Right lobe of liver (tissue), 6 donors: ENCODE measurements around the gene OR56A3. TPM values are rescaled to one million over a fixed set of nuclear protein-coding genes. Genes with fewer than 3 reads are reported as not detected.

Experiments
- ATAC-seq, 4 donors: fragments of 200-7000 bp; cut with Tn5 transposase; one replicate each; pipeline ENCODE4 v1.9.1; 2020; ENCODE audit warnings: mild to moderate bottlenecking in 4 of 4, moderate library complexity in 4 of 4
- DNase-seq, 3 donors: peaks; one replicate each; pipeline ENCODE4 v3.0.0-alpha.2; 2020
- H3K27ac ChIP-seq, 3 donors: fragments of 200-600 bp; one replicate each; pipeline ENCODE4 v1.8.0; 2022
- H3K27me3 ChIP-seq, 2 donors: fragments of 200-600 bp; one replicate each; pipeline ENCODE4 v1.8.0; 2022
- H3K36me3 ChIP-seq, 4 donors: fragments of 200-600 bp; sonication (generic) in 1 of 4; one replicate each; pipeline versions ENCODE4 v1.5.1 to v1.8.0; 2017 to 2022; ENCODE audit warnings: control low read depth in 1 of 4
- H3K4me1 ChIP-seq, 4 donors: fragments of 200-600 bp; sonication (generic) in 1 of 4; one replicate each; pipeline versions ENCODE4 v1.5.1 to v1.8.0; 2017 to 2022; ENCODE audit warnings: control low read depth in 1 of 4
- H3K4me3 ChIP-seq, 3 donors: fragments of 200-600 bp; one replicate each; pipeline ENCODE4 v1.8.0; 2022
- H3K9me3 ChIP-seq, 4 donors: fragments of 200-600 bp; sonication (generic) in 1 of 4; one replicate each; pipeline versions ENCODE4 v1.5.1 to v1.8.0; 2017 to 2022; ENCODE audit warnings: control low read depth in 1 of 4
- POLR2A ChIP-seq: fragments of 450-650 bp; IDR thresholded peaks from one replicate; pipeline ENCODE4 v1.6.1; 2017; ENCODE audit warnings: antibody characterized with exemption, mild to moderate bottlenecking
- WGBS: methylation state at CpG from one replicate; pipeline ENCODE4 v1.1.6; 2018; ENCODE audit warnings: low coverage, low lambda C conversion rate; ENCODE audit not compliant: insufficient coverage; ENCODE audit errors: missing lambda C conversion rate; 5-methylcytosine and 5-hydroxymethylcytosine counted together
- intact Hi-C, 2 donors: fragments of 100-400 bp; cut with DNase I; formaldehyde crosslinking; loops; one replicate each; pipeline versions ENCODE4 v1.11.2 to v1.14.1; 2022
- total RNA-seq, 6 experiments: library from RNA; depleted of rRNA in 2 of 6; stranded (reverse); fragments of >200 nt in 2 of 6; fragmentation: NEBNext Ultra II Directional in 3 of 6; extraction: Animal tissue kit (Norgen Biotek cat#: 25700) in 3 of 6; gene quantifications; one replicate each; pipeline versions ENCODE4 v1.1.0 to v1.2.4, GENCODE V29; 2016 to 2023
- TF ChIP-seq, protein P1 (sequence below), 4 donors: fragments of 200-600 bp in 3 of 4; fragments of 450-650 bp in 1 of 4; IDR thresholded peaks; one replicate each; pipeline versions ENCODE4 v1.5.1 to v1.8.0; 2016 to 2022; ENCODE audit warnings: antibody characterized with exemption in 4 of 4, mild to moderate bottlenecking in 2 of 4
- donor health status: DM: no; HTN: yes; CAD: no.
- donor health status: DM: no; HTN: no; CAD: no.
- donor health status: DM: no; HTN: no; CAD: no.
- donor health status: DM: no; HTN: yes; CAD: no.
- donor health status: DM: no; HTN: yes; CAD: no.

OR56A3 gene
- total RNA-seq, 6 experiments from 2014 or later = not detected

DNA sequence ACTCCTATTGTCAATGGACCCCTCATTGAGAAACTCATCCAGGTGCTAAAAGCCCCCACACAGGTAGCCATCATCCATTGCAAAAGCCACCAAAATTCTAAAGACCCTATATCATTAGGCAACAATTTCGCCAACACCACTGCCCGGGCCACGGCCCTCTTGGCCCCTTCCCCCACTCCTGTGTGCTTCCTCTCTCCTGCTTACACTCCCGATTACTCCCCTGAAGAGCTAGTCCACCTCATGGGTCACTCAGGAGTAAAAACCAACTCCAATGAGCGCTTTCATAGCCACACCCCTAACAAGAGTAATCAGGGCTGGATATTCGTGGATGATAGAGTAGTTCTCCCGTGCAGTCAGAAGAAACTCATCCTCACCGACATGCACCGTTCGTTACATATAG, 8.9 kb upstream of the OR56A3 start:
- no peak for DNase-seq
- no peaks in the 10 kb centered on the region for H3K36me3 ChIP-seq
- ATAC-seq = no peak
- H3K4me3 ChIP-seq = no peak overlapping the region
- no peaks in the 10 kb centered on the region for H3K4me1 ChIP-seq
- intact Hi-C loops = no loop called here
- 76% methylated on average over 10 of the region's 10 CpGs for WGBS
- no peak for TF ChIP-seq POLR2A
- TF ChIP-seq, protein P1, sequence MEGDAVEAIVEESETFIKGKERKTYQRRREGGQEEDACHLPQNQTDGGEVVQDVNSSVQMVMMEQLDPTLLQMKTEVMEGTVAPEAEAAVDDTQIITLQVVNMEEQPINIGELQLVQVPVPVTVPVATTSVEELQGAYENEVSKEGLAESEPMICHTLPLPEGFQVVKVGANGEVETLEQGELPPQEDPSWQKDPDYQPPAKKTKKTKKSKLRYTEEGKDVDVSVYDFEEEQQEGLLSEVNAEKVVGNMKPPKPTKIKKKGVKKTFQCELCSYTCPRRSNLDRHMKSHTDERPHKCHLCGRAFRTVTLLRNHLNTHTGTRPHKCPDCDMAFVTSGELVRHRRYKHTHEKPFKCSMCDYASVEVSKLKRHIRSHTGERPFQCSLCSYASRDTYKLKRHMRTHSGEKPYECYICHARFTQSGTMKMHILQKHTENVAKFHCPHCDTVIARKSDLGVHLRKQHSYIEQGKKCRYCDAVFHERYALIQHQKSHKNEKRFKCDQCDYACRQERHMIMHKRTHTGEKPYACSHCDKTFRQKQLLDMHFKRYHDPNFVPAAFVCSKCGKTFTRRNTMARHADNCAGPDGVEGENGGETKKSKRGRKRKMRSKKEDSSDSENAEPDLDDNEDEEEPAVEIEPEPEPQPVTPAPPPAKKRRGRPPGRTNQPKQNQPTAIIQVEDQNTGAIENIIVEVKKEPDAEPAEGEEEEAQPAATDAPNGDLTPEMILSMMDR (IDR thresholded peaks at IDR 0.05) = no peak
- no peaks in the 10 kb centered on the region for H3K27me3 ChIP-seq
- H3K9me3 ChIP-seq = no peaks in the 10 kb centered on the region
- no peak overlapping the region for H3K27ac ChIP-seq

- Histone ChIP-seq H3K27me3 (no peaks in the 10 kb centered on the region), H3K27ac (no peak overlapping the region), H3K4me1 (no peaks in the 10 kb centered on the region), H3K4me3 (no peak overlapping the region), H3K36me3 (no peaks in the 10 kb centered on the region), H3K9me3 (no peaks in the 10 kb centered on the region)
- DNase-seq (no peak), ATAC-seq (no peak)
- 84% methylated on average over 28 of the region's 39 CpGs for WGBS
- TF ChIP-seq POLR2A = no peak
- TF ChIP-seq, protein P1 (IDR thresholded peaks at IDR 0.05) = no peak
- intact Hi-C loops = no loop called here
Observed at GRCh38 chr11:5937868-5938602, 4.0 kb upstream of the OR56A3 start.

DNA sequence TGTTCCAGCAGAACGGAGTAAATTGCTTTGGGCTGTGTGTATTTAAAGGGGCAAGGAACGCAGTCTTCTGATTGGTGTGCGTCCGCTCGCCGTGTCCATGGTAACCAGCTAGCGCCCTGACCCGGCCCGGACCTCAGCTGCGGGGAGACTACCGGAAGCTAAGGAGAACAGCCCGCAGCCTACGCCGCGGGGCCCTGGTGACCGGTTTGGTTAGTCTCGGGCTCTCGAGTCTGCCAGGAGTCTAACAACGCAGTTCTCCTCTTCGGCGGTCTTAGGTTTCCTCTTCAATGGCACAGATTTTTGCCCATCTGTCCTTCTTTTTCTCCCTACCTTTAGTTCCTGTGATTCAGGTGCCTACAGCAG, 3.5 kb upstream of the OR56A3 start:
- intact Hi-C loops = no loop called here
- ATAC-seq (no peak), DNase-seq (no peak)
- WGBS = 86% methylated on average over 1 of the region's 21 CpGs
- Histone ChIP-seq H3K27ac (no peak overlapping the region), H3K4me3 (no peak overlapping the region), H3K36me3 (no peaks in the 10 kb centered on the region), H3K27me3 (no peaks in the 10 kb centered on the region), H3K4me1 (no peaks in the 10 kb centered on the region), H3K9me3 (no peaks in the 10 kb centered on the region)
- no peak for TF ChIP-seq POLR2A
- TF ChIP-seq, protein P1 (IDR thresholded peaks at IDR 0.05) = no peak

DNA sequence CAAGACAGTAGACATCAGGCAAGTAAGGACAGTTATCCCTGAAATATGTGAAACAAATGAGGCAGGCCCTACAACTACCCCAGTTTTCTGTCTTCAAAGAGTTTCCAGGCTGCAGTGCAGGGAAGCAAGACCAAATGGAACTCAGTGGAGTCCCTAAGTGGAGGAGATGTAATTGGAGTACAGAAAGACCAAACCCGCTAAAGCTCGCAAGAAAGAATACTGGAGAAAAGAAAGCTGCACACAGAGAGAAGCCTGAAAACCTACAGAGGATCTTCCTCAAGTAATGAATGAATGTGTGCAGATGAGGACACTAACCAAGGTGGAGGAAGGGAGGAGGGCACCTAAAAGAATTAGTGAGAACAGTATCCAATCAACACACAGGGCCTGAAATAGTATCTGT, 1.3 kb upstream of the OR56A3 start:
- ATAC-seq (no peak), DNase-seq (no peak)
- Histone ChIP-seq H3K4me1 (no peaks in the 10 kb centered on the region), H3K27me3 (no peaks in the 10 kb centered on the region), H3K36me3 (no peaks in the 10 kb centered on the region), H3K9me3 (no peaks in the 10 kb centered on the region), H3K27ac (no peak overlapping the region), H3K4me3 (no peak overlapping the region)
- 100% methylated on average over 2 of the region's 2 CpGs for WGBS
- TF ChIP-seq, protein P1 (IDR thresholded peaks at IDR 0.05) = no peak
- TF ChIP-seq POLR2A = no peak
- intact Hi-C loops = no loop called here
